ENCODE results near the gene ROBO1. TPM values are rescaled to one million over a fixed set of nuclear protein-coding genes. Genes with fewer than 3 reads are reported as not detected.

Gene ROBO1
- total RNA-seq, 1 donor from 2014 or later, result 169 TPM

- H3K27me3 Mint-ChIP-seq (ENCODE audit: insufficient read depth, low read depth), result no peaks in the 10 kb centered on the region
- Histone ChIP-seq H3K4me1 (peaks cover 11% of the 10 kb centered on the region), H3K9ac (no peak overlapping the region), H4K20me1 (ENCODE audit: low read depth) (no peaks in the 10 kb centered on the region), H3K9me3 (ENCODE audit: low read depth) (no peaks in the 10 kb centered on the region), H3F3A (ENCODE audit: low read depth) (no peaks in the 10 kb centered on the region), H3K4me3 (no peak overlapping the region), H3K36me3 (no peaks in the 10 kb centered on the region), H3K79me2 (ENCODE audit: low read depth) (no peaks in the 10 kb centered on the region), H3K27me3 (no peaks in the 10 kb centered on the region), H3K4me2 (no peak overlapping the region), H3K27ac (no peak overlapping the region), H2AFZ (replicated peaks) (peak overlapping the region; percentile 18)
- no peaks in the 10 kb centered on the region for H3K36me3 Mint-ChIP-seq
- DNase-seq (ENCODE audit: low spot score), result no peak
- TF ChIP-seq EZH2 (IDR thresholded peaks at IDR 0.05) (no peak), CTCF (IDR thresholded peaks at IDR 0.05) (no peak), EZH2phosphoT487 (IDR thresholded peaks at IDR 0.05) (no peak)
- no peak overlapping the region for H3K4me3 Mint-ChIP-seq
- peaks cover 11% of the 10 kb centered on the region for H3K4me1 Mint-ChIP-seq
- no peak overlapping the region for H3K27ac Mint-ChIP-seq
- H3K9me3 Mint-ChIP-seq, result no peaks in the 10 kb centered on the region
Observed at GRCh38 chr3:79167651-79168416, 600.0 kb downstream of the ROBO1 start.

GRCh38 chr3:79162653-79163052, 605.1 kb downstream of the ROBO1 start:
- Histone ChIP-seq H3K27me3 (no peaks in the 10 kb centered on the region), H3K4me1 (no peaks in the 10 kb centered on the region), H3K27ac (no peak overlapping the region), H3K4me3 (no peak overlapping the region), H3K79me2 (ENCODE audit: low read depth) (no peaks in the 10 kb centered on the region), H3K36me3 (no peaks in the 10 kb centered on the region), H3K4me2 (no peak overlapping the region), H3K9ac (no peak overlapping the region), H3F3A (ENCODE audit: low read depth) (no peaks in the 10 kb centered on the region), H4K20me1 (ENCODE audit: low read depth) (no peaks in the 10 kb centered on the region), H3K9me3 (ENCODE audit: low read depth) (no peaks in the 10 kb centered on the region), H2AFZ (replicated peaks) (no peak overlapping the region)
- no peak overlapping the region for H3K4me3 Mint-ChIP-seq
- H3K27me3 Mint-ChIP-seq (ENCODE audit: insufficient read depth, low read depth), result no peaks in the 10 kb centered on the region
- DNase-seq (ENCODE audit: low spot score), result no peak
- H3K36me3 Mint-ChIP-seq, result no peaks in the 10 kb centered on the region
- peaks cover 3% of the 10 kb centered on the region for H3K4me1 Mint-ChIP-seq
- H3K9me3 Mint-ChIP-seq, result no peaks in the 10 kb centered on the region
- no peak overlapping the region for H3K27ac Mint-ChIP-seq
- no peak for TF ChIP-seq EZH2phosphoT487 (IDR thresholded peaks at IDR 0.05)
- no peak for TF ChIP-seq EZH2 (IDR thresholded peaks at IDR 0.05)
- no peak for TF ChIP-seq CTCF (IDR thresholded peaks at IDR 0.05)

- no peak overlapping the region for H3K27ac ChIP-seq
- no peak for DNase-seq (ENCODE audit: low spot score)
- no peaks in the 10 kb centered on the region for H3K79me2 ChIP-seq (ENCODE audit: low read depth)
- no peak overlapping the region for H3K4me3 ChIP-seq
- H3K27me3 ChIP-seq, result no peaks in the 10 kb centered on the region
- no peak overlapping the region for H3K27ac Mint-ChIP-seq
- no peaks in the 10 kb centered on the region for H3K27me3 Mint-ChIP-seq (ENCODE audit: insufficient read depth, low read depth)
- no peaks in the 10 kb centered on the region for H3K4me1 ChIP-seq
- no peaks in the 10 kb centered on the region for H3K36me3 ChIP-seq
- no peaks in the 10 kb centered on the region for H3K9me3 ChIP-seq (ENCODE audit: low read depth)
- no peak for TF ChIP-seq EZH2phosphoT487 (IDR thresholded peaks at IDR 0.05)
- TF ChIP-seq EZH2 (IDR thresholded peaks at IDR 0.05), result no peak
- TF ChIP-seq CTCF (IDR thresholded peaks at IDR 0.05), result no peak
- no peaks in the 10 kb centered on the region for H3F3A ChIP-seq (ENCODE audit: low read depth)
- H3K4me2 ChIP-seq, result no peak overlapping the region
- no peaks in the 10 kb centered on the region for H3K4me1 Mint-ChIP-seq
- H3K9ac ChIP-seq, result no peak overlapping the region
- no peaks in the 10 kb centered on the region for H3K9me3 Mint-ChIP-seq
- H2AFZ ChIP-seq (replicated peaks), result no peak overlapping the region
- H3K4me3 Mint-ChIP-seq, result no peak overlapping the region
- H3K36me3 Mint-ChIP-seq, result no peaks in the 10 kb centered on the region
- no peaks in the 10 kb centered on the region for H4K20me1 ChIP-seq (ENCODE audit: low read depth)
Observed at GRCh38 chr3:79161941-79162340, 605.9 kb downstream of the ROBO1 start.
